ACC112 (cell line): ENCODE measurements around the gene GTF2IRD2.
"Not testable (repeated sequence)": the region's sequence is repeated elsewhere in the genome, so short reads cannot be mapped to it uniquely, and the experiment has no call there.

Experiments
- H2AFZ ChIP-seq: fragments of 200-600 bp; sonication (generic); one replicate; pipeline ENCODE4 v1.6.0; 2017; ENCODE audit warnings: antibody characterized with exemption, low read length; ENCODE audit not compliant: unreplicated experiment
- H3K27ac ChIP-seq: fragments of 200-600 bp; sonication (generic); 2 replicates; pipeline ENCODE4 v1.5.1; 2014; ENCODE audit warnings: low read depth, mild to moderate bottlenecking, antibody characterized with exemption, low read length, moderate library complexity
- H3K27me3 ChIP-seq: fragments of 200-600 bp; sonication (generic); 2 replicates; pipeline ENCODE4 v1.6.1; 2014; ENCODE audit warnings: mild to moderate bottlenecking, antibody characterized with exemption, low read length, moderate library complexity, mixed read lengths; ENCODE audit not compliant: insufficient read depth
- H3K36me3 ChIP-seq: fragments of 200-600 bp; sonication (generic); 2 replicates; pipeline ENCODE4 v1.6.1; 2016; ENCODE audit warnings: mild to moderate bottlenecking, antibody characterized with exemption, low read length, moderate library complexity, mixed read lengths; ENCODE audit not compliant: insufficient read depth
- H3K4me1 ChIP-seq: fragments of 200-600 bp; sonication (generic); one replicate; pipeline ENCODE4 v1.6.1; 2016; ENCODE audit warnings: low read length, mixed read lengths; ENCODE audit not compliant: insufficient read depth, unreplicated experiment, control insufficient read depth
- H3K4me3 ChIP-seq: fragments of 200-600 bp; sonication (generic); 2 replicates; pipeline ENCODE4 v1.5.1; 2014; ENCODE audit warnings: mild to moderate bottlenecking, low read depth, low read length
- H3K79me2 ChIP-seq: fragments of 200-600 bp; sonication (generic); one replicate; pipeline ENCODE4 v1.6.0; 2016; ENCODE audit warnings: low read length; ENCODE audit not compliant: control insufficient read depth, unreplicated experiment, insufficient read depth

The GTF2IRD2 gene

DNA sequence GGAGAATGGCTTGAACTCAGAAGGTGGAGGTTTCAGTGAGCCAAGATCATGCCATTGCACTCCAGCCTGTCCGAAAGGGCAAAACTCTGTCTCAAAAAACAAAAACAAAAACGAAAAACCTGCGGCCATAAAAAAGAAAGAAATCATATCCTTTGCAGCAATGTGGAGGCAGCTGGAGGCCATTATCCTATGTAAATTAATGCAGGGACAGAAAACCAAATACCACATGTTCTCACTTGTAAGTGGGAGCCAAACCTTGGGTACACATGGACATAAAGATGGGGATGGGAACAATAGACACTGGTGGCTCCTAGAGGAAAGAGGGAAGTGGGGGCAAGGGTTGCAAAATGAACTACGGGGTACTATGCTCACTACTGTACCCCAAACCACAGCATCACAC, 21.0 kb downstream of the GTF2IRD2 start:
- not testable (repeated sequence) for H3K36me3 ChIP-seq, H3K4me1 ChIP-seq

DNA sequence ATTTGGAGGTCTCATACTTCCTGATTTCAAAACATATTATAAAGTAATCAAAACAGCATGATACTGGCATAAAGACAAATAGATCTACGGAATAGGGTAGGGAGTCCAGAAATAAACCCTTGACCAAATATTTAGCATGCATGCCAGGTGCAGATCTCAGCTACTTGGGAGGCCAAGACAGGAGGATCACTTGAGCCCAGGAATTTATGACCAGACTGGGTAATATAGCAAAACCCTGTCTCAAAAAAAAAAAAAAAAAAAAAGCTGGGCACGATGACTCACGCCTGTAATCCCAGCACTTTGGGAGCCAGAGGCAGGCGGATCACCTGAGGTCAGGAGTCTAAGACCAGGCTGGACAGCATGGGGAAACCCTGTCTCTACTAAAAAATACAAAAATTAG, 21.4 kb downstream of the GTF2IRD2 start:
- not testable (repeated sequence) for H2AFZ ChIP-seq, H3K27ac ChIP-seq, H3K79me2 ChIP-seq, H3K36me3 ChIP-seq, H3K27me3 ChIP-seq, H3K4me3 ChIP-seq, H3K4me1 ChIP-seq

More for the DNA sequence above, 21.0 kb downstream of the GTF2IRD2 start:
- not testable (repeated sequence) for H2AFZ ChIP-seq, H3K4me3 ChIP-seq, H3K27me3 ChIP-seq, H3K79me2 ChIP-seq, H3K27ac ChIP-seq

DNA sequence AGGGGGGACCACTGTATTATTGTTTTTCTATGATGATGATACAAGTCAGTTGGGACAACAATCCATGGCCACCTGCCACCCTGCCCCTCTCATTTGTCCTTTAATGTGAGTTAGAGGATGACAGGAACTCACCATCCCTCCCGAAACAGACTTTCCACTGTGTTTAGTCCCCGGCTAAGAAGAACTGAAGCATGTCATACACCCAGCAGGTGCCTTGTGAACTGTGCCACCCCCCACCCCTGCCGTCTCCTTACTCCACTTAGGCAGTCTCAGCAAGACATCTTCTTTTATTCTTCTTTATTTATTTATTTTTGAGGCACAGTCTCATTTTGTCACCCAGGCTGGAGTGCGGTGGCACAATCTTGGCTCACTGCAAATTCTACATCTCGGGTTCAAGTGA, 30.1 kb downstream of the GTF2IRD2 start:
- not testable (repeated sequence) for H3K27me3 ChIP-seq, H2AFZ ChIP-seq

DNA sequence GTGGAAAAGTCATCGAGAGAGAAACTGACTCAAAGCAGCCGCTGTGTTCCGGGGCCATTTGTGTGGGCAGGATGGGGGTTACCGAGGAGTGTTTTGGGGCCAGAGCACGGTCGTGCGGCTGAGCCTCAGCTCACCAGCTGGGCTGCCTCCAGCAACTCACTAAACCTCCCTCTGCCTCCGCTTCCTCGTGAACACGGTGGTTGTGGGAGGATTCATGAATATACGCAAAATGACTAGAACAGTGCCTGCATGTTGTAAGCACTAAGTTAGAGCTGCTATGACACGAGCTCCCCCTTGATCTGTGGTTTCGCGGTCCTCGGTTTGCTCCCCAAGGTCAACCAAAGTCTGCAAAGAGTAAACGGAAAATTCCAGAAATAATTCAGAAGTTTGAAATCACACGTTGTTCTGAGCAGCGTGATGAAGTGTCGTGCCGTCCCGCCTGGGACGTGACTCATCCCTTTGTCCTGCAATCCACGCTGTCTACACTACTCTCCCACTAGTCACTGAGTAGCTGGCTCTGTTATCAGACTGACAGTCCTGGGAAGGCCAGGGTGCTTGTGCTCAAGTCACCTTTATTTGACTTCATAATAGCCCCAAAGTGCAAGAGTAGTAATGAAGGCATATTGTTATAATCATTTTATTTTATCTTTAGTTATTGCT, 31.1 kb downstream of the GTF2IRD2 start:
- H3K27me3 ChIP-seq, H3K36me3 ChIP-seq, H2AFZ ChIP-seq, H3K4me3 ChIP-seq, H3K79me2 ChIP-seq, H3K27ac ChIP-seq, H3K4me1 ChIP-seq: not testable (repeated sequence)

More for the DNA sequence above, 30.1 kb downstream of the GTF2IRD2 start:
- not testable (repeated sequence) for H3K79me2 ChIP-seq, H3K4me1 ChIP-seq, H3K36me3 ChIP-seq, H3K27ac ChIP-seq, H3K4me3 ChIP-seq

DNA sequence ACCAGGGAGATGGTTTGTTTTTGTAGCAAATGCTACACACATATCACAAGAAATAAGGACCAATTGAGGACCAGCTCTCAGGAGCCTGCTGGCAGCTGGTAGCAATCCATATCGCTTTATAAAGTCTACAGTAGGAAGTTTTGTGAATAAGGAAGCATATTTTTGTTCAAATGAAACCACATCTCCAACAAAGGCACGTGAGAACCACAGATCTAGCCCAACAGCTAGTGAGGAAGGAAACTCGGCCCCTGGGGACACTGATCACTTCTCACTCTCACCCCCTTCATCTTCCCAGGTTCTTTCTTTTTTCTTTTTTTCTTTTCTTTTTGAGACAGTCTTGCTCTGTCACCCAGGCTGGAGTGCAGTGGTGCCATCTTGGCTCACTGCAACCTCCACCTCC, 35.5 kb downstream of the GTF2IRD2 start:
- H3K27me3 ChIP-seq, H3K4me1 ChIP-seq, H3K27ac ChIP-seq, H3K4me3 ChIP-seq, H3K36me3 ChIP-seq, H3K79me2 ChIP-seq, H2AFZ ChIP-seq: not testable (repeated sequence)

DNA sequence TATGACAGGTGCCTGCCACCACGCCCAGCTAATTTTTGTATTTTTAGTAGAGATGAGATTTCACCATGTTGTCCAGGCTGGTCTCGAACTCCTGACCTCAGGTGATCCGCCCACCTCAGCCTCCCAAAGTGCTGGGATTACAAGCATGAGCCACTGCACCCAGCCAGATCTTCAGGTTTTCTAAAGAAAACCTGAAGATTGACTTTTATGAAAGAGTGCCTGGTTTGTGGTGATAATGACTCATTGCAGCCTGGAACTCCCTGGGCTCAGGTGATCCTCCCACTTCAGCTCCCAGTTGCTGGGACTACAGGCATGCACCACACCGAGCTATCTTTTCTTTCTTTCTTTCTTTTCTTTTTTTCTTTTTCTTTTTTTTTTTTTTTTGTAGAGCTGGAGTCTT, 52.8 kb downstream of the GTF2IRD2 start:
- H3K4me3 ChIP-seq, H3K27ac ChIP-seq, H3K36me3 ChIP-seq, H3K4me1 ChIP-seq, H3K27me3 ChIP-seq, H2AFZ ChIP-seq, H3K79me2 ChIP-seq: not testable (repeated sequence)

DNA sequence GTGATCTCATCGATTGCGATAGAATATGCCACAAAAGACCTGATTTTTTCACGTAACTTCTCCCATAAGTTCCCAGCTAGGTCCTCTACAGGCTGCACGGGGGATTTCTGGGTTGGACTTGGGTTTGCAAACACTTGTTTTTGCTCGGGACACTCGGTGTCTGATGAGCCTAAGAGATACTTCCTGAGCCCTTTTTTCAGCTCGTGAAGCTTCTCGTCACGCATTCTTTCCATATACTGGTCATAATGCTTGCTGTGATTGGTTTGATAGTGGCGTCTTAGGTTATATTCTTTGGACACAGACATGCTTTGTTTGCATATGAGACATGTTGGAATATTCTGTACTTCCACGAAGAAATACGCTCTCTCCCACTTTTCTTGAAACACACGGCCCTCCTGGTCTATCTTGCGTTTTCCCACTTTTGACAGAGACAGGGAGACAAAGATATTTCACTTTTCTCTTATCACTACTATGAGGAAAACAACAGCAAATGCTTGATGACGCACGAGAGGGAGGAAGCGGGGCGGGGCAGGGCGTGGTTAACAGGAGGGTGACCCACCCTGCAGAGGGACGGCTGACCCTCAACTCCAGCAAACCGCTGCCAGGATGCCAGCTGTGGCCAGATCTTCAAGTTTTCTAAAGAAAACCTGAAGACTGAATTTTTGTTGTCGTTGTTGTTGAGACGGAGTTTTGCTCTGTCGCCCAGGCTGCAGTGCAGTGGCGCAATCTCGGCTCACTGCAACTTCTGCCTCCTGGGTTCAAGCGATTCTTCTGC, 53.4 kb downstream of the GTF2IRD2 start:
- H3K36me3 ChIP-seq, H3K27ac ChIP-seq, H3K27me3 ChIP-seq, H3K4me3 ChIP-seq, H2AFZ ChIP-seq, H3K4me1 ChIP-seq, H3K79me2 ChIP-seq: not testable (repeated sequence)

DNA sequence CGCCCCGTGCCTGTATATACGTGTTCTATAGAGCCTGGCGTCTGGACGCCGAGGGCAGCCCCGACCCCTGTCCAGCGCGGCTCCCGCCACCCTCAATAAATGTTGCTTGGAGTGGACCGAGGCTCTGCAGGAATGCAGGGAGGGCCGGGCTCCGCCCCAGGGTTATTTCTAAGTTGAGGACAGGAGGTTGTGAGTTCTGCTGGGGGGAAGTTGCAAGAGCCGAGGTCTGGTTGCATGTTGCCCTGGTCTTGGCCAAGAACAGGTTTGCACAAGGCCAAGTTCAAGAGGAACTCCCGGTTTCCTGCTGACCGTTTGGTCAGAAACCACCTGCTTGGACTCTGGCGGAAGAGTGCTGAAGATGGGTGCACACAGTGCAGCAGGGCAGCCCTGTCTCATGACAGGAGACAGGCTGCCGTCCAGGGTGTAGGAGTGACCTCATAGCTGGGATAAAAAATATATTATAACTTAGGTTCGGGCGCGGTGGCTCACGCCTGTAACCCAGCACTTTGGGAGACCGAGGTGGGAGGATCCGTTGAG, 62.1 kb downstream of the GTF2IRD2 start:
- H3K36me3 ChIP-seq, H3K4me1 ChIP-seq, H3K27me3 ChIP-seq, H3K27ac ChIP-seq, H3K79me2 ChIP-seq, H3K4me3 ChIP-seq, H2AFZ ChIP-seq: not testable (repeated sequence)

DNA sequence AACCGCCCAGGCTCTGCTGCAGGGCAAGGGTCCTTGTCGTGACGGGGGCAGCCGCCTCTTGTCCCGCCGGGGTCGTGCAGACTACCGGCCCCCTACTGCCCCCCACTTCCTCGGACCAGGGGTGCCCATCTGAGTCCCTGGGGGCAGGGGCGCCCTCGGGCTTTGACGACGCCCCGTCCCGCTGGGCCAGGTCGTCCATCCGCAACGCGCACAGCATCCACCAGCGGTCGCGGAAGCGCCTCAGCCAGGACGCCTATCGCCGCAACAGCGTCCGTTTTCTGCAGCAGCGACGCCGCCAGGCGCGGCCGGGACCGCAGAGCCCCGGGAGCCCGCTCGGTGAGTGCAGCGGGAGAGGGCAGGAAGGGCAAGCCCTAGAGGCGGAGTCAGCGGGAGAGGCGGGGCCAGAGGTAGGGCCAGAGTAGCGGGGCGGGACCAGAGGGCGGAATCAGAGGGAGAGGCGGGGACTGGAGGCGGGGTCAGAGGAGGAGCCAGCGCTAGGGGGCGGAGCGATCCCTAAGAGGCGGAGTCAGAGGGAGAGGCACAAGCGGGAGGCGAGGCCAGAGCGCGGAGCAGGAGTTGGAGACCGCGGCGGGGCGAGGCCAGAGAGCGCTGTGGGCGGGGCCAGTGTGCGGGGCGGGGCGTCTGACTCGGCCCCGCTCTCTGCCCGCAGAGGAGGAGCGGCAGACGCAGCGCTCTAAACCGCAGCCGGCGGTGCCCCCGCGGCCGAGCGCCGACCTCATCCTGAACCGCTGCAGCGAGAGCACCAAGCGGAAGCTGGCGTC, 62.8 kb downstream of the GTF2IRD2 start:
- H2AFZ ChIP-seq, H3K4me3 ChIP-seq, H3K27ac ChIP-seq, H3K79me2 ChIP-seq, H3K27me3 ChIP-seq, H3K4me1 ChIP-seq, H3K36me3 ChIP-seq: not testable (repeated sequence)

DNA sequence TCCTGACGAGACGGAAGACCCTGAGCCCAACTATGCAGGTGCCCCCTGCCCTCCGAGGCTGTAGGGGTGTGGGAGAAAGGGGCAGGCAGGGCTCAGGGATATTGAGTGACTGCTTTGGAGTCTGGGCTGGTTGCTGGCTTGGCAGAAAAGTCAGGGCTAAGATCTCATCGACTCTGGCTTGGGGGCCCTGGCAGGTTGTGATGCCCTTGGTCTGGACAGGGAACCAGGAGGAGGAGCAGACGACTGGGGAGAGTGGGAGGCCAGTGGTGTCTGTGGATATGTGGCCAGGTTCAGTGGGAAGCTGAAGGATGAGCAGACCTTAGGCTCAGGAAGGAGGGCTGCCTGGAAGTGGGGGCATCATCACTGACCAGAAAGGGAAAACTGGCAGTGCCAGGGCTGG, 67.8 kb downstream of the GTF2IRD2 start:
- H3K4me3 ChIP-seq, H3K36me3 ChIP-seq, H3K79me2 ChIP-seq, H2AFZ ChIP-seq, H3K27ac ChIP-seq, H3K4me1 ChIP-seq, H3K27me3 ChIP-seq: not testable (repeated sequence)

DNA sequence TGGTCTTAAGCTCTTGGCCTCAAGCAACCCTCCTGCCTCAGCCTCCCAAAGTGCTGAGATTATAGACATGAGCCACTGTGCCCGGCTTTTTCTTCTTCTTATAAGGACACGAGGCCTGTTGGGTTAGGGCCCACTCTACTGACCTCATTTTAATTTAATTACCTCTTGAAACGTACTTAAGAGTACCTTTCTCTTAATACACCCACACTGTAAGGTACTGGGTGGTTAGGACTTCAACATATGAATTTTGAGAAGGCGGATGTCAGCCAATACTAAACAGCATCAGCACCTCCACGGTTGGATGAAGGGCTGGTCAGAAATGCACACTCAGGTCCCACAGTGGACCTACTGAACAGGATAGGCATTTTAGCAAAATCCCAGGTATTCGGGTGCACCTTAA, 69.7 kb downstream of the GTF2IRD2 start:
- H2AFZ ChIP-seq, H3K36me3 ChIP-seq, H3K4me1 ChIP-seq, H3K4me3 ChIP-seq, H3K27me3 ChIP-seq, H3K79me2 ChIP-seq, H3K27ac ChIP-seq: not testable (repeated sequence)
